ENCODE measurements around the gene GRIN2A.

GRIN2A gene

DNA sequence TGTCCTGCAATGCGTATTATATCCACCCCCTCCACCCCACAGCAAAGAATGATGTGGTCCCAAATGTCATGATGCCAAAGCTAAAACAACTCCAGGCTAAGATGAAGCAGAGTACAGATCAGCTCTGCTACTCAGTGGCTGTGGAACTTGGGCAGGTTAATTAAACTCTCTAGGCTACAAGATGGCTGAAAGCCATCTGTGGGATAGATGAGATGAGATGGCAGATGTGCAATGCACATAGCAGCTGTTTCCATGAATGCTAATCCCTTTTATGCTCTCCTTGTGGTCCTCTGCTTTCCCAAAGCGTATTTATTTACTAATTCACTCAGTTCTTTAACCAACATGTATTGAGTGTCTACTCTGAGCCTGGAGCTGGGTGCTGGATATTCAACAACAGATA, 114.4 kb downstream of the GRIN2A start:
- H2BK15ac ChIP-seq (ENCODE audit: low read depth, poor library complexity, severe bottlenecking): no peak overlapping the region
- H3K4ac ChIP-seq (ENCODE audit: low read depth in 1 of 2, low read length in 2 of 2): no peak overlapping the region
- no peak overlapping the region for H2BK5ac ChIP-seq (ENCODE audit: low read depth, low read length, poor library complexity, severe bottlenecking)
- H3K9me3 ChIP-seq (ENCODE audit: control insufficient read depth, low read length): no peaks in the 10 kb centered on the region
- H2BK12ac ChIP-seq (ENCODE audit: low read length in 2 of 2): no peak overlapping the region
- H4K91ac ChIP-seq (ENCODE audit: low read length): no peak overlapping the region
- DNase-seq: no peak
- no peak overlapping the region for H3K27ac ChIP-seq (ENCODE audit: low read length, poor library complexity, severe bottlenecking)
- no peak overlapping the region for H2BK120ac ChIP-seq (ENCODE audit: low read depth, low read length)
- H3K9ac ChIP-seq (ENCODE audit: low read length): no peak overlapping the region
- H3K4me2 ChIP-seq (ENCODE audit: low read length, poor library complexity, severe bottlenecking): no peak overlapping the region
- peaks cover 0 to 13% of the 10 kb centered on the region in 2 experiments for H3K27me3 ChIP-seq (ENCODE audit: control insufficient read depth in 1 of 2, insufficient read depth in 1 of 2, low read length in 2 of 2)
- no peaks in the 10 kb centered on the region for H3K4me1 ChIP-seq (ENCODE audit: control insufficient read depth, insufficient read depth, low read depth, low read length)
- H3K4me3 ChIP-seq (ENCODE audit: insufficient read depth in 1 of 2, low read depth in 1 of 2, low read length in 2 of 2): no peak overlapping the region
- no peak overlapping the region for H3K18ac ChIP-seq (ENCODE audit: low read depth in 1 of 2, low read length in 2 of 2)
- no peak overlapping the region for H3K14ac ChIP-seq (ENCODE audit: low read length in 2 of 2)
- no peak overlapping the region for H4K8ac ChIP-seq (ENCODE audit: low read length)
- no peaks in the 10 kb centered on the region for H3K36me3 ChIP-seq (ENCODE audit: control insufficient read depth in 1 of 2, insufficient read depth in 2 of 2, low read depth in 1 of 2, low read length in 2 of 2)
- no peak overlapping the region for H2AK5ac ChIP-seq (ENCODE audit: low read length, severe bottlenecking)
- H3K23ac ChIP-seq (ENCODE audit: low read length in 2 of 2): no peak overlapping the region
- no peaks in the 10 kb centered on the region for H3K79me1 ChIP-seq (replicated peaks; ENCODE audit: low read length, poor library complexity, severe bottlenecking)
- no peak overlapping the region for H2AFZ ChIP-seq (ENCODE audit: low read depth, low read length)
- 38% methylated on average over 1 of the region's 2 CpGs for WGBS

DNA sequence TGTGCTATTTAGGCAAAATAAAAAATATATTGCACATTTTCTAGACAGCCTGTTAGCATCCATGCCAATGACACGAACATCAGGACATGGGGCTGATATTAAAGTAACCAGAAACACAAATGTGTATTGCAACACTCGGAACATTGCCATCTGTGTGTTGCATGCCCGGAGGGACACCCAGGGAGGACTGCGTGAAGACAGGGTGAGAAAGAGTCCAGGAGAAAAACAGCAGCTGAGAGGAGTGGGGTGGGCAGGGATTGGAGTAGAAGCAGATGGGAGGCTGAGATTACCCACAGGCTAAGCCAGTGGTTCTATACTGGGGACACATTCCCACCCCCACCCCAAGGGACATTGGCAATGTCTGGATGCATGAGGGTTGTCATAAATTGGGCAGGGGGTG, 114.8 kb downstream of the GRIN2A start:
- H3K4me3 ChIP-seq (ENCODE audit: insufficient read depth in 1 of 2, low read depth in 1 of 2, low read length in 2 of 2): no peak overlapping the region
- H3K27me3 ChIP-seq (ENCODE audit: control insufficient read depth in 1 of 2, insufficient read depth in 1 of 2, low read length in 2 of 2): peaks cover 0 to 13% of the 10 kb centered on the region in 2 experiments
- no peak overlapping the region for H3K4ac ChIP-seq (ENCODE audit: low read depth in 1 of 2, low read length in 2 of 2)
- H4K8ac ChIP-seq (ENCODE audit: low read length): no peak overlapping the region
- H3K14ac ChIP-seq (ENCODE audit: low read length in 2 of 2): no peak overlapping the region
- H3K4me2 ChIP-seq (ENCODE audit: low read length, poor library complexity, severe bottlenecking): no peak overlapping the region
- H3K18ac ChIP-seq (ENCODE audit: low read depth in 1 of 2, low read length in 2 of 2): no peak overlapping the region
- H2AFZ ChIP-seq (ENCODE audit: low read depth, low read length): no peak overlapping the region
- H3K9me3 ChIP-seq (ENCODE audit: control insufficient read depth, low read length): no peaks in the 10 kb centered on the region
- no peaks in the 10 kb centered on the region for H3K36me3 ChIP-seq (ENCODE audit: control insufficient read depth in 1 of 2, insufficient read depth in 2 of 2, low read depth in 1 of 2, low read length in 2 of 2)
- H2BK120ac ChIP-seq (ENCODE audit: low read depth, low read length): no peak overlapping the region
- no peak overlapping the region for H3K9ac ChIP-seq (ENCODE audit: low read length)
- H2BK12ac ChIP-seq (ENCODE audit: low read length in 2 of 2): no peak overlapping the region
- no peak overlapping the region for H2BK15ac ChIP-seq (ENCODE audit: low read depth, poor library complexity, severe bottlenecking)
- H4K91ac ChIP-seq (ENCODE audit: low read length): no peak overlapping the region
- WGBS: 76% methylated on average over 4 of the region's 4 CpGs
- H2AK5ac ChIP-seq (ENCODE audit: low read length, severe bottlenecking): no peak overlapping the region
- no peak overlapping the region for H3K27ac ChIP-seq (ENCODE audit: low read length, poor library complexity, severe bottlenecking)
- H3K4me1 ChIP-seq (ENCODE audit: control insufficient read depth, insufficient read depth, low read depth, low read length): no peaks in the 10 kb centered on the region
- no peak for DNase-seq
- no peak overlapping the region for H2BK5ac ChIP-seq (ENCODE audit: low read depth, low read length, poor library complexity, severe bottlenecking)
- H3K79me1 ChIP-seq (replicated peaks; ENCODE audit: low read length, poor library complexity, severe bottlenecking): no peaks in the 10 kb centered on the region
- H3K23ac ChIP-seq (ENCODE audit: low read length in 2 of 2): no peak overlapping the region

DNA sequence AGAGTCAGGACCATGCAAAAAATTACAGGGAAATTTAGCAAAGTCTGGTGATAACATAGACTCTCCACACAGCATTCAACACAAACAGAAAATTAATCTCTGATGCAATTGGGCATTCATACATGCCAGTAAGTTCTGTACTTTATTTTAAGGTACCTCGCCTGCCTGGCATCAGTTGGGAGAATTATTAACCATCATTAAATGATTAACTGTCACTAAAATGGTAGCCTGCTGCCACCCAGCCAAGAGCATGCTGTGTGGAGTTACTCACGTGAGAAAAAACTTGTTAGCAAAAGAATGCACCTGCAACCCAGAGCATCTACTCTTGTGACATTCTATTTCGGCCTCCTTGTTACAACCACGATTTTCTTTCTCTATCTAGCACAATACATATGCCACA, 117.2 kb downstream of the GRIN2A start:
- no peaks in the 10 kb centered on the region for H3K4me1 ChIP-seq (ENCODE audit: control insufficient read depth, insufficient read depth, low read depth, low read length)
- H2BK15ac ChIP-seq (ENCODE audit: low read depth, poor library complexity, severe bottlenecking): no peak overlapping the region
- H2BK5ac ChIP-seq (ENCODE audit: low read depth, low read length, poor library complexity, severe bottlenecking): no peak overlapping the region
- no peaks in the 10 kb centered on the region for H3K9me3 ChIP-seq (ENCODE audit: control insufficient read depth, low read length)
- 48% methylated on average over 4 of the region's 4 CpGs for WGBS
- no peak overlapping the region for H3K27ac ChIP-seq (ENCODE audit: low read length, poor library complexity, severe bottlenecking)
- no peak overlapping the region for H2AFZ ChIP-seq (ENCODE audit: low read depth, low read length)
- H2BK120ac ChIP-seq (ENCODE audit: low read depth, low read length): no peak overlapping the region
- H2AK5ac ChIP-seq (ENCODE audit: low read length, severe bottlenecking): no peak overlapping the region
- H3K23ac ChIP-seq (ENCODE audit: low read length in 2 of 2): no peak overlapping the region
- DNase-seq: no peak
- H4K8ac ChIP-seq (ENCODE audit: low read length): no peak overlapping the region
- no peak overlapping the region for H3K9ac ChIP-seq (ENCODE audit: low read length)
- H3K27me3 ChIP-seq (ENCODE audit: control insufficient read depth in 1 of 2, insufficient read depth in 1 of 2, low read length in 2 of 2): peaks cover 0 to 8% of the 10 kb centered on the region in 2 experiments
- no peak overlapping the region for H3K18ac ChIP-seq (ENCODE audit: low read depth in 1 of 2, low read length in 2 of 2)
- no peaks in the 10 kb centered on the region for H3K36me3 ChIP-seq (ENCODE audit: control insufficient read depth in 1 of 2, insufficient read depth in 2 of 2, low read depth in 1 of 2, low read length in 2 of 2)
- H2BK12ac ChIP-seq (ENCODE audit: low read length in 2 of 2): no peak overlapping the region
- no peak overlapping the region for H3K4me3 ChIP-seq (ENCODE audit: insufficient read depth in 1 of 2, low read depth in 1 of 2, low read length in 2 of 2)
- H4K91ac ChIP-seq (ENCODE audit: low read length): no peak overlapping the region
- H3K4me2 ChIP-seq (ENCODE audit: low read length, poor library complexity, severe bottlenecking): no peak overlapping the region
- H3K4ac ChIP-seq (ENCODE audit: low read depth in 1 of 2, low read length in 2 of 2): no peak overlapping the region
- no peaks in the 10 kb centered on the region for H3K79me1 ChIP-seq (replicated peaks; ENCODE audit: low read length, poor library complexity, severe bottlenecking)
- no peak overlapping the region for H3K14ac ChIP-seq (ENCODE audit: low read length in 2 of 2)

DNA sequence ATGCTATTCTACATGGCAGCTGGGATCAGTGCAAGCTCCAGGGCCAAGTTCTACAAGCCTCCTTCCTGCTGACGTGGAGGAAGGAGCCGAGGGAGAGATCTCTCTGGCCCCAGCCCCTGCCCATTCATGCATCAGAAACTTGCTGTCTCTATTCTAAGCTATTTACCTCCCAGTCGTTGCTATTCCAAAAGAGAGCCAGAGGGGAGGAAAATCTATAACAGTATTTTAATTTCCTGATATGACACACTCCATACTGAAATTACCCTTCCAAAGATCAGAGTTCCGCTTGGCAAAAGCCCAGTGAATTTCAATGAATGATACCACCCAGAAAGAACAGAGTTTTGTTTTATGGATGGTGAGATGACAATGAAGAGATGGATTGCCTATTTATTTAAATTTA, 133.4 kb downstream of the GRIN2A start:
- no peaks in the 10 kb centered on the region for H3K79me1 ChIP-seq (replicated peaks; ENCODE audit: low read length, poor library complexity, severe bottlenecking)
- no peak overlapping the region for H2BK120ac ChIP-seq (ENCODE audit: low read depth, low read length)
- no peak overlapping the region for H3K23ac ChIP-seq (ENCODE audit: low read length in 2 of 2)
- H2BK15ac ChIP-seq (ENCODE audit: low read depth, poor library complexity, severe bottlenecking): no peak overlapping the region
- no peaks in the 10 kb centered on the region for H3K36me3 ChIP-seq (ENCODE audit: control insufficient read depth in 1 of 2, insufficient read depth in 2 of 2, low read depth in 1 of 2, low read length in 2 of 2)
- no peak overlapping the region for H3K4ac ChIP-seq (ENCODE audit: low read depth in 1 of 2, low read length in 2 of 2)
- H3K14ac ChIP-seq (ENCODE audit: low read length in 2 of 2): no peak overlapping the region
- H3K27ac ChIP-seq (ENCODE audit: low read length, poor library complexity, severe bottlenecking): no peak overlapping the region
- H3K4me3 ChIP-seq (ENCODE audit: insufficient read depth in 1 of 2, low read depth in 1 of 2, low read length in 2 of 2): no peak overlapping the region
- no peaks in the 10 kb centered on the region for H3K27me3 ChIP-seq (ENCODE audit: control insufficient read depth in 1 of 2, insufficient read depth in 1 of 2, low read length in 2 of 2)
- H2BK5ac ChIP-seq (ENCODE audit: low read depth, low read length, poor library complexity, severe bottlenecking): no peak overlapping the region
- H3K9ac ChIP-seq (ENCODE audit: low read length): no peak overlapping the region
- no peak overlapping the region for H2BK12ac ChIP-seq (ENCODE audit: low read length in 2 of 2)
- H3K4me2 ChIP-seq (ENCODE audit: low read length, poor library complexity, severe bottlenecking): no peak overlapping the region
- no peak for DNase-seq
- H4K8ac ChIP-seq (ENCODE audit: low read length): no peak overlapping the region
- WGBS: 44% methylated on average over 3 of the region's 4 CpGs
- H4K91ac ChIP-seq (ENCODE audit: low read length): no peak overlapping the region
- no peak overlapping the region for H2AFZ ChIP-seq (ENCODE audit: low read depth, low read length)
- H2AK5ac ChIP-seq (ENCODE audit: low read length, severe bottlenecking): no peak overlapping the region
- no peaks in the 10 kb centered on the region for H3K9me3 ChIP-seq (ENCODE audit: control insufficient read depth, low read length)
- no peak overlapping the region for H3K18ac ChIP-seq (ENCODE audit: low read depth in 1 of 2, low read length in 2 of 2)
- no peaks in the 10 kb centered on the region for H3K4me1 ChIP-seq (ENCODE audit: control insufficient read depth, insufficient read depth, low read depth, low read length)
